ENCODE data around the gene MLF1.
"Not testable (repeated sequence)": the region's sequence is repeated elsewhere in the genome, so short reads cannot be mapped to it uniquely, and the experiment has no call there.

MLF1 gene

DNA sequence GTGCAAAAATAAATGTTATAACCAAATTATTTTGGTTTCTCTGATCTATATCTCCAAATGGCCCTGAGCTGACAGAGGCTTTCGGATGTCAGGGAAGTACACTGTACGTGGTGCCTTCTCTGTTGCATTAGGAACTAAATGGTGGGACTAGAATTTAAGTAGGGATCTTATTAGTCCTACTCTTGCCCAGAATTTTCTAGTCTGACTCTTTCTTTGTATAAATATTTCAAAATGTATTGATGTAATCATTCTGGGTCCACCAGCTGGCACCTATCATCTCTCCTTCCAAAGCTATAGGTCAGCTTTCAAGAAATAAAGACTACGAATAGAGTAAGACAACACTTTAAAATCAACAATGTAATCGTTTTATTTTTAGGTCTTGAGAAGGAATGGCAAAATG lies 22.3 kb upstream of the MLF1 start:
- no peak for ATAC-seq
- no peak for TF ChIP-seq ZC3H10 (CRISPR knock-in tag; IDR thresholded peaks at IDR 0.05)
- no peak for TF ChIP-seq TOX (CRISPR knock-in tag; IDR thresholded peaks at IDR 0.05; ENCODE audit: borderline replicate concordance)
- TF ChIP-seq CREB5 (CRISPR knock-in tag; IDR thresholded peaks at IDR 0.05; ENCODE audit: low read depth): no peak
- TF ChIP-seq PATZ1 (CRISPR knock-in tag; IDR thresholded peaks at IDR 0.05; ENCODE audit: borderline replicate concordance): no peak
- no peak for TF ChIP-seq ISL1 (CRISPR knock-in tag; IDR thresholded peaks at IDR 0.05)
- TF ChIP-seq ARNTL (CRISPR knock-in tag; IDR thresholded peaks at IDR 0.05; ENCODE audit: borderline replicate concordance, low read depth): no peak
- TF ChIP-seq ESRRG (CRISPR knock-in tag; IDR thresholded peaks at IDR 0.05): no peak
- TF ChIP-seq ZFP3 (CRISPR knock-in tag; IDR thresholded peaks at IDR 0.05): no peak
- TF ChIP-seq OSR1 (CRISPR knock-in tag; IDR thresholded peaks at IDR 0.05): no peak
- TF ChIP-seq ZFP30 (CRISPR knock-in tag; IDR thresholded peaks at IDR 0.05): no peak
- no peak for TF ChIP-seq CSDC2 (CRISPR knock-in tag; IDR thresholded peaks at IDR 0.05)

- ATAC-seq: not testable (repeated sequence)
These were observed 21.1 kb upstream of the MLF1 start for GRCh38 chr3:158549938-158550337.

DNA sequence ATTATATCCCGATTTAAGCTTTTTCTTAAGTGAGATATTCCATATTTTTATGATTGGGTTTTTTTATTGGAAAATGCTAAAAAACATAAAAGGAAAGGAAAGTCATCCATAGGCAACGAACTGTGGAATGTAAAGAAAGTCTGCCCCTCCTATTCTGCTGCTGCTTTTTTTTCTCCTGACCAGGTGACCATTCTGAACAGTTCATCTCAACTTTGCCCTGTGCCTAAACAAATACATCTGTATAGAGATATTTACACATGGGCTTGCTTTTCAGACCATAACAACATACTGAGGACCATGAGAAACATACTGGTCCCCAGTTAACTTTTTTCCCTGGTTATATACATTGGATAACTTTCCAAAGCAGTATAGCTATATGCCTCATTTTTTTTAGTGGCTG lies 18.9 kb upstream of the MLF1 start:
- no peak for TF ChIP-seq ZNF8 (CRISPR knock-in tag; IDR thresholded peaks at IDR 0.05)
- no peak for TF ChIP-seq POU6F1 (CRISPR knock-in tag; IDR thresholded peaks at IDR 0.05; ENCODE audit: borderline replicate concordance, low read depth)
- TF ChIP-seq ZC3H10 (CRISPR knock-in tag; IDR thresholded peaks at IDR 0.05): no peak
- no peak for ATAC-seq

DNA sequence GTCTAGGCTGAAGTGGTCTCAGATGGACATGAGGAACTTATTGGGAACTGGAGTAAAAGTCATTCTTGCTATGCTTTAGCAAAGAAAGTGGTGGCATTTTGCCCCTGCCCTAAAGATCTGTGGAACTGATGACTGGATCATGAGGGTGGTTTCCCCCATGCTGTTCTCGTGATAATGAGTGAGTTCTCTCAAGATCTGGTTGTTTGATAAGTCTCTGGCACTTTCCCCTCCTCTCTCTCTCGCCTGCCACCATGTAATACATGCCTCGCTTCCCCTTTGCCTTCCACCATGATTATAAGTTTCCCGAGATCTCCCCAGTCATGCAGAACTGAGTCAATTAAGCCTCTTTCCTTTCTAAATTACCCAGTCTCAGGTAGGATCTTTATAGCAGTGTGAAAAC lies 11.5 kb upstream of the MLF1 start:
- ATAC-seq: no peak
- no peak for TF ChIP-seq OSR1 (CRISPR knock-in tag; IDR thresholded peaks at IDR 0.05)
- no peak for TF ChIP-seq ZFP30 (CRISPR knock-in tag; IDR thresholded peaks at IDR 0.05)
- no peak for TF ChIP-seq SNAI2 (CRISPR knock-in tag; IDR thresholded peaks at IDR 0.05)
- no peak for TF ChIP-seq CSDC2 (CRISPR knock-in tag; IDR thresholded peaks at IDR 0.05)
- TF ChIP-seq ZNF565 (CRISPR knock-in tag; conservative IDR thresholded peaks at IDR 0.05; ENCODE audit: low read depth): no peak
- TF ChIP-seq, protein P1, sequence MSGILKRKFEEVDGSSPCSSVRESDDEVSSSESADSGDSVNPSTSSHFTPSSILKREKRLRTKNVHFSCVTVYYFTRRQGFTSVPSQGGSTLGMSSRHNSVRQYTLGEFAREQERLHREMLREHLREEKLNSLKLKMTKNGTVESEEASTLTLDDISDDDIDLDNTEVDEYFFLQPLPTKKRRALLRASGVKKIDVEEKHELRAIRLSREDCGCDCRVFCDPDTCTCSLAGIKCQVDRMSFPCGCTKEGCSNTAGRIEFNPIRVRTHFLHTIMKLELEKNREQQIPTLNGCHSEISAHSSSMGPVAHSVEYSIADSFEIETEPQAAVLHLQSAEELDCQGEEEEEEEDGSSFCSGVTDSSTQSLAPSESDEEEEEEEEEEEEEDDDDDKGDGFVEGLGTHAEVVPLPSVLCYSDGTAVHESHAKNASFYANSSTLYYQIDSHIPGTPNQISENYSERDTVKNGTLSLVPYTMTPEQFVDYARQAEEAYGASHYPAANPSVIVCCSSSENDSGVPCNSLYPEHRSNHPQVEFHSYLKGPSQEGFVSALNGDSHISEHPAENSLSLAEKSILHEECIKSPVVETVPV (CRISPR knock-in tag; IDR thresholded peaks at IDR 0.05): no peak
- TF ChIP-seq TOX (CRISPR knock-in tag; IDR thresholded peaks at IDR 0.05; ENCODE audit: borderline replicate concordance): no peak
- TF ChIP-seq CREB5 (CRISPR knock-in tag; IDR thresholded peaks at IDR 0.05; ENCODE audit: low read depth): no peak
- TF ChIP-seq TCF4 (CRISPR knock-in tag; IDR thresholded peaks at IDR 0.05; ENCODE audit: borderline replicate concordance): no peak
- no peak for TF ChIP-seq ZNF8 (CRISPR knock-in tag; IDR thresholded peaks at IDR 0.05)
- no peak for TF ChIP-seq ZC3H10 (CRISPR knock-in tag; IDR thresholded peaks at IDR 0.05)
- TF ChIP-seq BACH2 (CRISPR knock-in tag; IDR thresholded peaks at IDR 0.05; ENCODE audit: borderline replicate concordance): no peak
- TF ChIP-seq POU6F1 (CRISPR knock-in tag; IDR thresholded peaks at IDR 0.05; ENCODE audit: borderline replicate concordance, low read depth): no peak
- TF ChIP-seq ISL1 (CRISPR knock-in tag; IDR thresholded peaks at IDR 0.05): no peak
- TF ChIP-seq GLIS3 (CRISPR knock-in tag; IDR thresholded peaks at IDR 0.05): no peak
- no peak for TF ChIP-seq TSHZ2 (CRISPR knock-in tag; IDR thresholded peaks at IDR 0.05)
